ENCODE data around the gene RPTOR.
"Not testable (repeated sequence)": the region's sequence is repeated elsewhere in the genome, so short reads cannot be mapped to it uniquely, and the experiment has no call there.

The RPTOR gene

GRCh38 chr17:80698297-80698696 lies 153.7 kb downstream of the RPTOR start:
- Mint-ChIP-seq H3K36me3 (peaks cover 21% of the 10 kb centered on the region), H3K4me1 (peaks cover 59% of the 10 kb centered on the region), H3K27me3 (no peaks in the 10 kb centered on the region), H3K9me3 (peaks cover 11% of the 10 kb centered on the region), H3K27ac (no peak overlapping the region), H3K4me3 (no peak overlapping the region)
- ATAC-seq = no peak

- ATAC-seq, H3K4me3 Mint-ChIP-seq, H3K27ac Mint-ChIP-seq, H3K27me3 Mint-ChIP-seq: not testable (repeated sequence)
- peaks cover 66% of the 10 kb centered on the region for H3K4me1 Mint-ChIP-seq
- H3K9me3 Mint-ChIP-seq = peaks cover 11% of the 10 kb centered on the region
- H3K36me3 Mint-ChIP-seq = peaks cover 24% of the 10 kb centered on the region
These were observed 154.6 kb downstream of the RPTOR start for GRCh38 chr17:80699205-80699604.

- Mint-ChIP-seq H3K27ac (no peak overlapping the region), H3K9me3 (peaks cover 11% of the 10 kb centered on the region), H3K27me3 (no peaks in the 10 kb centered on the region), H3K36me3 (peaks cover 24% of the 10 kb centered on the region), H3K4me3 (no peak overlapping the region), H3K4me1 (peaks cover 77% of the 10 kb centered on the region)
- ATAC-seq = no peak
These were observed 157.1 kb downstream of the RPTOR start for GRCh38 chr17:80701730-80702129.

GRCh38 chr17:80702315-80703141 lies 157.9 kb downstream of the RPTOR start:
- Mint-ChIP-seq H3K27ac (peak overlapping the region; percentile 55), H3K4me1 (peaks cover 69% of the 10 kb centered on the region), H3K27me3 (no peaks in the 10 kb centered on the region), H3K36me3 (peaks cover 24% of the 10 kb centered on the region), H3K4me3 (no peak overlapping the region), H3K9me3 (peaks cover 11% of the 10 kb centered on the region)
- no peak for ATAC-seq

- H3K27me3 Mint-ChIP-seq = no peaks in the 10 kb centered on the region
- H3K27ac Mint-ChIP-seq = peak overlapping the region; percentile 55
- ATAC-seq = no peak
- peaks cover 63% of the 10 kb centered on the region for H3K4me1 Mint-ChIP-seq
- peaks cover 11% of the 10 kb centered on the region for H3K9me3 Mint-ChIP-seq
- no peak overlapping the region for H3K4me3 Mint-ChIP-seq
- H3K36me3 Mint-ChIP-seq = peaks cover 29% of the 10 kb centered on the region
These were observed 158.5 kb downstream of the RPTOR start for GRCh38 chr17:80703142-80703478.

- no peak for ATAC-seq
- Mint-ChIP-seq H3K9me3 (peaks cover 11% of the 10 kb centered on the region), H3K4me1 (peaks cover 58% of the 10 kb centered on the region), H3K27ac (peak overlapping the region; percentile 55), H3K27me3 (no peaks in the 10 kb centered on the region), H3K4me3 (no peak overlapping the region), H3K36me3 (peaks cover 37% of the 10 kb centered on the region)
These were observed 159.8 kb downstream of the RPTOR start for GRCh38 chr17:80704381-80704819.

GRCh38 chr17:80704894-80705293 lies 160.3 kb downstream of the RPTOR start:
- Mint-ChIP-seq H3K27me3 (no peaks in the 10 kb centered on the region), H3K4me1 (peaks cover 53% of the 10 kb centered on the region), H3K27ac (peak overlapping the region; percentile 55), H3K36me3 (peaks cover 40% of the 10 kb centered on the region), H3K9me3 (peaks cover 9% of the 10 kb centered on the region), H3K4me3 (no peak overlapping the region)
- ATAC-seq = no peak

- Mint-ChIP-seq H3K36me3 (peaks cover 40% of the 10 kb centered on the region), H3K4me3 (no peak overlapping the region), H3K4me1 (peaks cover 44% of the 10 kb centered on the region), H3K27me3 (no peaks in the 10 kb centered on the region), H3K27ac (no peak overlapping the region), H3K9me3 (no peaks in the 10 kb centered on the region)
- no peak for ATAC-seq
These were observed 161.3 kb downstream of the RPTOR start for GRCh38 chr17:80705988-80706387.

- no peak for ATAC-seq
- no peaks in the 10 kb centered on the region for H3K9me3 Mint-ChIP-seq
- H3K36me3 Mint-ChIP-seq = peaks cover 44% of the 10 kb centered on the region
- peaks cover 47% of the 10 kb centered on the region for H3K4me1 Mint-ChIP-seq
- no peak overlapping the region for H3K4me3 Mint-ChIP-seq
- H3K27me3 Mint-ChIP-seq = no peaks in the 10 kb centered on the region
- no peak overlapping the region for H3K27ac Mint-ChIP-seq
These were observed 161.8 kb downstream of the RPTOR start for GRCh38 chr17:80706463-80706867.

GRCh38 chr17:80708480-80708879 lies 163.8 kb downstream of the RPTOR start:
- Mint-ChIP-seq H3K27ac (no peak overlapping the region), H3K36me3 (peaks cover 42% of the 10 kb centered on the region), H3K9me3 (no peaks in the 10 kb centered on the region), H3K4me1 (peaks cover 37% of the 10 kb centered on the region), H3K4me3 (no peak overlapping the region), H3K27me3 (no peaks in the 10 kb centered on the region)
- no peak for ATAC-seq

- H3K4me1 Mint-ChIP-seq = peaks cover 31% of the 10 kb centered on the region
- H3K27ac Mint-ChIP-seq = no peak overlapping the region
- H3K4me3 Mint-ChIP-seq = no peak overlapping the region
- no peak for ATAC-seq
- no peaks in the 10 kb centered on the region for H3K27me3 Mint-ChIP-seq
- H3K9me3 Mint-ChIP-seq = no peaks in the 10 kb centered on the region
- peaks cover 42% of the 10 kb centered on the region for H3K36me3 Mint-ChIP-seq
These were observed 164.6 kb downstream of the RPTOR start for GRCh38 chr17:80709090-80709695.

GRCh38 chr17:80710714-80711302 lies 166.2 kb downstream of the RPTOR start:
- Mint-ChIP-seq H3K9me3 (no peaks in the 10 kb centered on the region), H3K27ac (no peak overlapping the region), H3K27me3 (no peaks in the 10 kb centered on the region), H3K36me3 (peaks cover 42% of the 10 kb centered on the region), H3K4me1 (peaks cover 18% of the 10 kb centered on the region), H3K4me3 (no peak overlapping the region)
- ATAC-seq = no peak

- Mint-ChIP-seq H3K4me3 (no peak overlapping the region), H3K27me3 (no peaks in the 10 kb centered on the region), H3K9me3 (no peaks in the 10 kb centered on the region), H3K36me3 (peaks cover 54% of the 10 kb centered on the region), H3K27ac (no peak overlapping the region), H3K4me1 (peaks cover 24% of the 10 kb centered on the region)
- no peak for ATAC-seq
These were observed 167.5 kb downstream of the RPTOR start for GRCh38 chr17:80712089-80712488.

- H3K4me3 Mint-ChIP-seq = no peak overlapping the region
- H3K4me1 Mint-ChIP-seq = peaks cover 29% of the 10 kb centered on the region
- H3K36me3 Mint-ChIP-seq = peaks cover 54% of the 10 kb centered on the region
- no peak for ATAC-seq
- H3K27ac Mint-ChIP-seq = no peak overlapping the region
- H3K27me3 Mint-ChIP-seq = no peaks in the 10 kb centered on the region
- H3K9me3 Mint-ChIP-seq = no peaks in the 10 kb centered on the region
These were observed 168.0 kb downstream of the RPTOR start for GRCh38 chr17:80712606-80713005.

GRCh38 chr17:80716986-80717719 lies 172.5 kb downstream of the RPTOR start:
- Mint-ChIP-seq H3K36me3 (peaks cover 21% of the 10 kb centered on the region), H3K4me1 (peaks cover 34% of the 10 kb centered on the region), H3K4me3 (no peak overlapping the region), H3K27ac (no peak overlapping the region), H3K27me3 (no peaks in the 10 kb centered on the region), H3K9me3 (no peaks in the 10 kb centered on the region)
- ATAC-seq = no peak

Measured in stimulated activated memory B cell treated with anti-CD40 and anti-IgM and Interleukin-4, amounts not matched to agents 10 μg/mL and 1 μg/mL and 100 μg/mL, for 72 hours (primary cell).